ENCODE data around the gene PTPRO. TPM values are rescaled to one million over a fixed set of nuclear protein-coding genes. Genes with fewer than 3 reads are reported as not detected.

PTPRO gene
- total and polyA plus RNA-seq, 3 donors from 2014 or later = 1.1 to 1.9 (median 1.6) TPM

DNA sequence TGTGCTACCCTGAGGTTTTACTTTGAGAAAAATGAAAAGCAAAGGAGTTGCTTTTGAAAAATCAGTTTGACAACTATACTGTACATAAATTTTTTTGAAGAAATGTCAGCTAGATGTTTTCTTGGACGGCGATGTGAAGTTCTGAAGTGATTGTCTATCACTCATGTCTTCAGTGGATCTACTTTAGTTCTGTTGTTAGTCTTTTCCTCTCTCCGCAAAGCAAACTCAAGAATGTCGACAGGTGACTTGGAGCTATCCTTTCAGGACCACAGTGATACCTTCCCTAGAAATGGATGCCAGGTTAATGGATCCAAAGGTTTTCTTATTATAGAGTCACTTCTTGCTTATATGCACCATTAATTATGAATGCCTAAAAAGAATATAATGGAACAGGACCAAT lies 1.2 kb downstream of the PTPRO start:
- Histone ChIP-seq H3K27me3 (no peaks in the 10 kb centered on the region), H3K36me3 (ENCODE audit: low read depth, missing control alignments) (no peaks in the 10 kb centered on the region), H3K4me1 (no peaks in the 10 kb centered on the region), H3K9me3 (no peaks in the 10 kb centered on the region), H3K27ac (no peak overlapping the region), H3K4me3 (no peak overlapping the region)
- WGBS, 2 donors = 24 to 31% methylated on average over 4 of the region's 4 CpGs
- DNase-seq = no peak
- intact Hi-C loops (cut with DNase I; ENCODE audit: low total_unique reads) = no loop called here
- no peak for TF ChIP-seq POLR2A (IDR thresholded peaks at IDR 0.05)
- TF ChIP-seq, protein P1, sequence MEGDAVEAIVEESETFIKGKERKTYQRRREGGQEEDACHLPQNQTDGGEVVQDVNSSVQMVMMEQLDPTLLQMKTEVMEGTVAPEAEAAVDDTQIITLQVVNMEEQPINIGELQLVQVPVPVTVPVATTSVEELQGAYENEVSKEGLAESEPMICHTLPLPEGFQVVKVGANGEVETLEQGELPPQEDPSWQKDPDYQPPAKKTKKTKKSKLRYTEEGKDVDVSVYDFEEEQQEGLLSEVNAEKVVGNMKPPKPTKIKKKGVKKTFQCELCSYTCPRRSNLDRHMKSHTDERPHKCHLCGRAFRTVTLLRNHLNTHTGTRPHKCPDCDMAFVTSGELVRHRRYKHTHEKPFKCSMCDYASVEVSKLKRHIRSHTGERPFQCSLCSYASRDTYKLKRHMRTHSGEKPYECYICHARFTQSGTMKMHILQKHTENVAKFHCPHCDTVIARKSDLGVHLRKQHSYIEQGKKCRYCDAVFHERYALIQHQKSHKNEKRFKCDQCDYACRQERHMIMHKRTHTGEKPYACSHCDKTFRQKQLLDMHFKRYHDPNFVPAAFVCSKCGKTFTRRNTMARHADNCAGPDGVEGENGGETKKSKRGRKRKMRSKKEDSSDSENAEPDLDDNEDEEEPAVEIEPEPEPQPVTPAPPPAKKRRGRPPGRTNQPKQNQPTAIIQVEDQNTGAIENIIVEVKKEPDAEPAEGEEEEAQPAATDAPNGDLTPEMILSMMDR (IDR thresholded peaks at IDR 0.05) = no peak

DNA sequence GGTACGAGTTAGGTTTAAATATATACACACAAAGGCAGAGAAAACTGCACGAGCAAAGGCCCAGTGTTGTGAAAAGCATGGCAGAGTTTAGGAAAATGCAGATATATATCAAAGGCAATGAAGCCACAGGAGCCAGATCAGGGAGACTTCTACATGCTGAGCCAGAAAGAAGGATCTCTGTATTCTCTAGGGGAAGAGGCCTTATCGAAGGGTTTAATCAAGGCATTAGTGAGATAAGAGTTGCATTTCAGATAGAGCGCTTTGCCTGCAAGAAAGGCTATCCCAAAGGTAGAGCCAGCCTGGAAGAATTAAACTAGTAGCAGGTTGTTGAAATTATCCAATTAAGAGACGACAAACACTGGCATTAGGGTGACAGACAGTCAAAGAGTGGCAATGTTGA lies 7.6 kb downstream of the PTPRO start:
- intact Hi-C loops (cut with DNase I; ENCODE audit: low total_unique reads) = no loop called here
- Histone ChIP-seq H3K27ac (no peak overlapping the region), H3K36me3 (ENCODE audit: low read depth, missing control alignments) (no peaks in the 10 kb centered on the region), H3K27me3 (no peaks in the 10 kb centered on the region), H3K4me3 (no peak overlapping the region), H3K4me1 (no peaks in the 10 kb centered on the region), H3K9me3 (no peaks in the 10 kb centered on the region)
- DNase-seq = no peak
- TF ChIP-seq, protein P1 (IDR thresholded peaks at IDR 0.05) = no peak
- no peak for TF ChIP-seq POLR2A (IDR thresholded peaks at IDR 0.05)
- WGBS, 2 donors = 90 to 92% methylated on average over 5 of the region's 5 CpGs

DNA sequence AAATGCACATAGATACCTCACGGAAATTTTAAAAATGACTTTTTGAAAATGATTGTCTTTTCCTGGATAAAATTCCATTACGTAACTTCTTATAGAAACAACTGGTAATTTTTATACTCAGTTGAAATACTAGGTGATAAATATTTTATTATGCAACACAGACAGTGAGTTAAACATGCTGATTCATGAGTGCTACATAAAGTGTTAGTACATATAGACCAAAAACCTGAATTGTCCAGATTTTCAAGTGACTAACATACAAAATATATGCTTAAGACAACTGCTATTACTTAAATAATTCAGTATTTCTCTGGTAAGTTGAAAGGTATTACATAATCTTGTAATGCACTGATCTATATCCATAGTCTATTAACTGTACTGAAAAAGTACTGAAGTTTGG lies 11.9 kb downstream of the PTPRO start:
- H3K4me3 ChIP-seq = no peak overlapping the region
- no peak overlapping the region for H3K27ac ChIP-seq
- no peak for DNase-seq
- no peaks in the 10 kb centered on the region for H3K27me3 ChIP-seq
- TF ChIP-seq, protein P1 (IDR thresholded peaks at IDR 0.05) = no peak
- no peak for TF ChIP-seq POLR2A (IDR thresholded peaks at IDR 0.05)
- no peaks in the 10 kb centered on the region for H3K4me1 ChIP-seq
- no peaks in the 10 kb centered on the region for H3K36me3 ChIP-seq (ENCODE audit: low read depth, missing control alignments)
- H3K9me3 ChIP-seq = no peaks in the 10 kb centered on the region
- 93 to 96% methylated on average over 2 of the region's 2 CpGs for WGBS, 2 donors
- intact Hi-C loops (cut with DNase I; ENCODE audit: low total_unique reads) = no loop called here

DNA sequence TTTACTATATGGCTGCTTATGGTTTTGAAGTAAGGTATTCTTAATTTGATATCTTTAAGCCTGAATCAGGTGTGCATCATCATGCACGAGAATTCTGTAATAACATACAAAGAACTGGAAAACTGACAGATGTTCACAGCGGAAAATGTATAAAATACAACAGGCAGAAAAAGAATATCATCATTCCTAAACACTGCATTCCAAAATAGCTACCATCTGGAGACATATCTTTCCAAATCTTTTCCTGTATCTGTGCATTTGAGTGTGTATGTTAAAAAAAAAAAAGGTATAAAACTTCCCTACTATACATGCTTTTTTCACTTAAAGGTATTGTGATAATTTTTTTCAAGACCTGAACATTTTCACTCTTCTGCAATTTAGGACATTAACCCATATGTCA lies 13.7 kb downstream of the PTPRO start:
- WGBS, 2 donors = 88 to 90% methylated on average over 2 of the region's 2 CpGs
- Histone ChIP-seq H3K4me1 (no peaks in the 10 kb centered on the region), H3K27ac (no peak overlapping the region), H3K36me3 (ENCODE audit: low read depth, missing control alignments) (no peaks in the 10 kb centered on the region), H3K9me3 (no peaks in the 10 kb centered on the region), H3K27me3 (no peaks in the 10 kb centered on the region), H3K4me3 (no peak overlapping the region)
- no peak for DNase-seq
- no peak for TF ChIP-seq POLR2A (IDR thresholded peaks at IDR 0.05)
- TF ChIP-seq, protein P1 (IDR thresholded peaks at IDR 0.05) = no peak
- intact Hi-C loops (cut with DNase I; ENCODE audit: low total_unique reads) = no loop called here

DNA sequence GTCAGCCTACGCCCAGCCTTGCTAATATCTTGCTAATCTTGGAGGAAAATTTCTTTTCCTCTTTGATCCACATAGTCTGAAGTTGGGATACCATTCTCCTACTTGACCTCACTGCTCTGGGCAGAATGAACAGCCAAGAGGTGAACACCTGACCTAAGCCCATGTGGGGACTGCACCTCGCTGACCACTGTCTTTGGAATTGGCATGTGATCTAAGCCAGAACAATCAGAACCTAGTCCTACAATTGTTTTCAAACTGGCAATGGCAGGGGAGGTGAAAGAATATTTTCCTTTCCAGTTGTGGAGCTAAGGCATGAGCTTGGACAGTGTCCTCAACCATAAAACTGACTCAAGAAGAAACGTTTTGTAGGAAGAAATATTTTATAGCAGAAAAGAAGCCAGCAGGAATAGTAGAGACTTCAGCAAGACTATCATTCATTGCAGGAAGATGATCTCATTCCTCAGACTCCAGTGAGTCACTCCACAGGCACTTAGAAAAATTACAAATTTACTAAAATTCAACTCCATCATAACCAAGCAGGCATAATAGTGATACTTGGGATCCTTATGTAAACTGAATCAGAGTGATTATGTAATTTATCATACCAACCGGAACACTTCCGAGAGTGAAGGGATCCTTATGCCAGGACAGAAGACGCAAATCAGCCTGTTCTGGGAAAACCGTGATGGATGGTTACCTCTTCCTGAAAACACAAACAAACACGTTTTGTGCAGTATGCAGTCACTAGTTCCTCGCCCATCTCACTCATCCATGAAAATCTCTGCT lies 14.7 kb downstream of the PTPRO start:
- intact Hi-C loops (cut with DNase I; ENCODE audit: low total_unique reads) = no loop called here
- Histone ChIP-seq H3K4me3 (no peak overlapping the region), H3K4me1 (no peaks in the 10 kb centered on the region), H3K9me3 (no peaks in the 10 kb centered on the region), H3K27me3 (no peaks in the 10 kb centered on the region), H3K36me3 (ENCODE audit: low read depth, missing control alignments) (no peaks in the 10 kb centered on the region), H3K27ac (no peak overlapping the region)
- no peak for TF ChIP-seq POLR2A (IDR thresholded peaks at IDR 0.05)
- TF ChIP-seq, protein P1 (IDR thresholded peaks at IDR 0.05) = no peak
- no peak for DNase-seq
- 74 to 76% methylated on average over 9 of the region's 9 CpGs for WGBS, 2 donors
